Measurements from ENCODE around the gene SPDYE4. TPM values are rescaled to one million over a fixed set of nuclear protein-coding genes. Genes with fewer than 3 reads are reported as not detected.
"Not testable (repeated sequence)": the region's sequence is repeated elsewhere in the genome, so short reads cannot be mapped to it uniquely, and the experiment has no call there.

Gene SPDYE4, protein sequence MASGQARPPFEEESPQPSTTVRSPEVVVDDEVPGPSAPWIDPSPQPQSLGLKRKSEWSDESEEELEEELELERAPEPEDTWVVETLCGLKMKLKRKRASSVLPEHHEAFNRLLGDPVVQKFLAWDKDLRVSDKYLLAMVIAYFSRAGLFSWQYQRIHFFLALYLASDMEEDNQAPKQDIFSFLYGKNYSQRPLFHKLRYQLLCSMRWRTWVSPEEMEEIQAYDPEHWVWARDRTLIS
- total RNA-seq (not detected), polyA plus RNA-seq (ENCODE audit: insufficient read length in 6 of 6) (under 1 TPM in 3 of 6 donors, not detected in 3; 0.47 to 0.67 (median 0.56) TPM)
- long read RNA-seq, donor 1, result 0 reads
- long read RNA-seq, donor 2, result 0 reads
- long read RNA-seq, donor 3, result 0 reads
- long read RNA-seq, donor 4, result 0 reads
- long read RNA-seq, donor 5, result 0 reads
- long read RNA-seq, donor 6, result 0 reads
- long read RNA-seq, donor 7, result 0 reads
- long read RNA-seq, donor 8, result 0 reads
- long read RNA-seq, donor 9, result 0 reads
- long read RNA-seq, donor 10, result 0 reads
- long read RNA-seq, donor 11, result 0 reads
- long read RNA-seq, donor 12, result 0 reads

DNA sequence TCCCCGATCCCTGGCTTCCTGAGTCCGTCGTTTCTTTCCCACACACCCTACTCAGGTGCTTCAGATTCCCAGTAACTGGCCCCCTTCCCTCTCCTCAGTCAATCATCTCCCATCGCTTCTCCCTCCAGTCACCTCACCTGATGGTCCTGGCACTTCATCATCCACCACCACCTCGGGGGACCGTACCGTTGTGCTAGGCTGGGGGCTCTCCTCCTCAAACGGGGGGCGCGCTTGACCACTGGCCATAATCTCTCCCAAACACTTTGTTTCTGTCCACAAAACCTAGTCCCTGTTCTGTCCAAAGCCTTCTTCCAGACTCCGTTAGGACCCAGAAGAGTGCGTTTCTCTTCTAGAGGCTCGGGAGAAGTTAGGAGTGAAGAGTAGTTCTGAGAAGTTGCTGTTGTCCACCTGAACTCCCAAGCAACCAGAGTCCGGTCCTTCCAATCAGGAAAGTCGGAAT lies at the start of gene SPDYE4:
TSS of gene SPDYE4 (minus strand) at position 410 of the 460 bp plus-strand sequence. CDS start at position 246, 164 bp downstream.
- peaks cover 0 to 35% of the 10 kb centered on the region in 2 donors for H3K27me3 ChIP-seq
- H3K4me1 ChIP-seq, result no peaks in the 10 kb centered on the region
- DNase-seq, result peak in 1 of 4 donors; percentile 58
- ATAC-seq, result no peak
- H3K9me3 ChIP-seq, result no peaks in the 10 kb centered on the region
- H3K27ac ChIP-seq, result no peak within 1 kb of the TSS
- H3K36me3 ChIP-seq, result no peaks in the 10 kb centered on the region
- intact Hi-C loops (cut with DNase I), result no loop called here
- H3K4me3 ChIP-seq, result no peak within 1 kb of the TSS
- TF ChIP-seq, protein P1, sequence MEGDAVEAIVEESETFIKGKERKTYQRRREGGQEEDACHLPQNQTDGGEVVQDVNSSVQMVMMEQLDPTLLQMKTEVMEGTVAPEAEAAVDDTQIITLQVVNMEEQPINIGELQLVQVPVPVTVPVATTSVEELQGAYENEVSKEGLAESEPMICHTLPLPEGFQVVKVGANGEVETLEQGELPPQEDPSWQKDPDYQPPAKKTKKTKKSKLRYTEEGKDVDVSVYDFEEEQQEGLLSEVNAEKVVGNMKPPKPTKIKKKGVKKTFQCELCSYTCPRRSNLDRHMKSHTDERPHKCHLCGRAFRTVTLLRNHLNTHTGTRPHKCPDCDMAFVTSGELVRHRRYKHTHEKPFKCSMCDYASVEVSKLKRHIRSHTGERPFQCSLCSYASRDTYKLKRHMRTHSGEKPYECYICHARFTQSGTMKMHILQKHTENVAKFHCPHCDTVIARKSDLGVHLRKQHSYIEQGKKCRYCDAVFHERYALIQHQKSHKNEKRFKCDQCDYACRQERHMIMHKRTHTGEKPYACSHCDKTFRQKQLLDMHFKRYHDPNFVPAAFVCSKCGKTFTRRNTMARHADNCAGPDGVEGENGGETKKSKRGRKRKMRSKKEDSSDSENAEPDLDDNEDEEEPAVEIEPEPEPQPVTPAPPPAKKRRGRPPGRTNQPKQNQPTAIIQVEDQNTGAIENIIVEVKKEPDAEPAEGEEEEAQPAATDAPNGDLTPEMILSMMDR (IDR thresholded peaks at IDR 0.05), result no peak

DNA sequence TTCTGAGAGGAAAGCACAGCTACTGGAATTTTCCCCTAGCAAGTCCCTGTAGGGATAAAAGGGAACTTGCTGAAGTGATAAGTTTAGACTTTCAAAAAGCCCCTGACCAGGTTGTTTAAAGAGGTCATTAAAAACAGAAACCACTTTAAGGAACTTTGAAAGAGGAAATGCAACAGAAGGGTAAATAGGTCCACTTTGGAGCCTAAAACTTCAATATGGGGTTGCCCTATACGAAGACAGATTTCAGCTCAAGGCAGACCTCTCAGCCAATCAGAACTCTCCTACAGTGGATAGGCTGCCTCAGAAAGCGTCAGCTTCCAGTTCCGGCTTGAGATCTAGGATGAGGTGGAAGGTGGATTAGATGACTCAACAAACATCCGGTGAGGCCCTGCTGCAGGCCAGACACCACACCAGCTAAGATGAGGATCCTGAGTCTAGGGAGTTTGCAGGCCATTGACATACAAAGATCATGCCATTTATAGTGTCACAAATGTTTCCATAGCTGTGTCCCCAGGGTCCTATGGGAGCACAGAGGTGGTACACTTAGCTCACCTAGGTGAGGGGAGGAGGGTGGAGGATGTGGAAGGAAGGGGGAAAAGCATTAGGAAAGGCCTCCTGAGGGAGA lies 48.7 kb upstream of the SPDYE4 start:
- peaks cover 0 to 22% of the 10 kb centered on the region in 2 donors for H3K9me3 ChIP-seq
- H3K4me1 ChIP-seq, result peaks cover 0 to 14% of the 10 kb centered on the region in 2 donors
- DNase-seq (no peak), ATAC-seq (peak; percentile 47)
- H3K4me3 ChIP-seq, result no peak overlapping the region
- intact Hi-C loops (cut with DNase I), result no loop called here
- peaks cover 0 to 10% of the 10 kb centered on the region in 2 donors for H3K36me3 ChIP-seq
- TF ChIP-seq, protein P1 (IDR thresholded peaks at IDR 0.05), result no peak
- peaks cover 0 to 41% of the 10 kb centered on the region in 2 donors for H3K27me3 ChIP-seq
- H3K27ac ChIP-seq, result peak overlapping the region in 1 of 2 donors; percentile 76

DNA sequence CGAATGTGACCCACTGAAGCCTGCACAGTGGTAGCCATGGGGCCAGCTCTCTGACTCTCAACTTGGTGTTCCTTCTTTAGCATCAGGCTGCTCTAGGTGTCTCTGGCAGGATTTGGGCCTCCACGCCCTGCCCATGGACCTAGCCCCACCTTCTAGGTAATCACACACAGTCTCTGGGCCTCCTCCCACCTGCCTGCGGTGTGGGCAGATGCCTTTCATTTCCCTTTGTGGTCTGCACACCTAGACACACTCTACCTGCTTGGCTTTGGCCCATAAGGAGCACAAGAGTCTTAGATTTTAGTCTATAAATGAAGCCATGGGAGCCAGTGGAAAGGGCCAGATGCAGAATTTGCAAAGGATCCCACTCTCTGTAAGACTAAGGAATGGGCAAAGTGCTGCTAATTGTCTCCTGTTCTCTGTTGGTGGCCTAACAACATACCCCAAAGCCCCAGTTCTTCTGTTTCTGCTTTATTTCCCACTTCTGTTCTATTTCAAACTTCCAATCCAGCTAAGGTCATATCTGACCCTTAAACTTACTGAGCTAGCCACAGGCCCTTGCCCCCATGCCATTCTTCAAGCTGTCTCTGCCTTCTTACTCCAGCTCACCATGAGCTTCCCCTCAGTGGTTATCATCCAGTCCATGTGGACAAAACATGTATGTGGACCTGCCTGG lies 48.0 kb upstream of the SPDYE4 start:
- Histone ChIP-seq H3K27ac (peak overlapping the region in 1 of 2 donors; percentile 76), H3K27me3 (peaks cover 0 to 41% of the 10 kb centered on the region in 2 donors), H3K4me1 (peaks cover 0 to 14% of the 10 kb centered on the region in 2 donors), H3K36me3 (peaks cover 0 to 10% of the 10 kb centered on the region in 2 donors), H3K4me3 (no peak overlapping the region), H3K9me3 (peaks cover 0 to 18% of the 10 kb centered on the region in 2 donors)
- DNase-seq (no peak), ATAC-seq (no peak)
- intact Hi-C loops (cut with DNase I), result no loop called here
- TF ChIP-seq, protein P1 (IDR thresholded peaks at IDR 0.05), result no peak

DNA sequence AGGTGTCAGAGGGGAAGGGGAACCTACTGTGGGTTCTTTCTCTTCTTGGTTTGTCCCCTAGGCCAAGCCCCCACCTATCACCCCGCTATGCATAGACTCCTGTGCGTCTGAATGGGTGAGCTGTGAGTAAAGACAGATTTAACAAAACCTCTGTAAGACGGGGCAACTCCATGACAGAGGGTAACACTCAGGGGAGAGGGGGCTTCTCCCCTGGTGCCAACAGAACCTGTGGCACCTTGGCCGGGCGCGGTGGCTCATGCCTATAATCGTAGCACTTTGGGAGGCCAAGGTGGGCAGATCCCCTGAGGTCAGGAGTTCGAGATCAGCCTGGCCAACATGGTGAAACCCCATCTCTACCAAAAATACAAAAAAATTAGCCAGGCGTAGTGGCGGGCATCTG lies 47.0 kb upstream of the SPDYE4 start:
- peaks cover 0 to 14% of the 10 kb centered on the region in 2 donors for H3K4me1 ChIP-seq
- H3K27ac ChIP-seq; intact Hi-C loops (cut with DNase I); H3K36me3 ChIP-seq; H3K4me3 ChIP-seq; H3K9me3 ChIP-seq; ATAC-seq; DNase-seq: not testable (repeated sequence)
- peaks cover 0 to 40% of the 10 kb centered on the region in 2 donors for H3K27me3 ChIP-seq

DNA sequence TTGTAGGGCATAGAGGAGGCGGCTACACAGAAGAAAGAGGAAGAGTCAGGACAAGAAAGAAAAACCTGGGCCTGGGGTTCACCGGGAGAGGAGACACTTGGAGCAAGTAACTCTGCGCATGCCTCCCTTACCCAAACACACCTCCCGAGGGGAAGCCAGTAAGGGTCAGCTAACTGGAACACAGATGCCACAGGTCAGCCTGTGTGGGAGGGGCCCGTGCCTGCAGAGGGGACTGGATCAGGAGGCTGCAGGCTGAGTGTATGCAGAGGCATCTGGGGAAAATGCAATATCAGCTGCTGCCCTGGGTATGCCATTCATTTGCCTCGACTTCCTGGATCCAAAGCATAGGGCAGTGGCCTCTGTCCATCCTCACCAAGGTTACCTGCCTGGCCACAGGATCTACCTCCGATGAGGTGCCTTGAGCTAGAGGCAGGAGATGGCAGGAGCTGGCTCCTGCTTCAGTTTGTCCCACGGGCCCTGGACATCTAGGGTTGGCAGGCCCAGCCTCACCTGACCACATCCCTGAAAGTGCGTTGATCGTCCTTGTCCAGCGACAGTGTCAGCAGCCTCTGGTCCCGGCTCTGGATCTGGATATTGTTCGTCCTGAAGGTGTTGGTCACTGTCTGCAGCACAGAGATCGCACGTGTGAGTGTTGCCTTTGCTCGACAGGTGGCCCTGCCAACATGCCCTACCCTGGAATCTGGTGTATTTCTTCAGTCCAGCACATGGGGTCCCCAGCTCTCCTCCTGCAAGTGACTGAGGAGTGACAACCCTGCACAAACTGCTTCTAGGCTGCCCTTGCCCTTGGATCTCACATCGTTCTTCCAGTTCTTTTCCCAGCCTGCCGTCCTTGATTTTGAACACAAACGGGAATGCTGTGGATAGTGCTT lies 45.4 kb upstream of the SPDYE4 start:
- H3K36me3 ChIP-seq, result peaks cover 0 to 5% of the 10 kb centered on the region in 2 donors
- intact Hi-C loops (cut with DNase I), result no loop called here
- peaks cover 0 to 14% of the 10 kb centered on the region in 2 donors for H3K4me1 ChIP-seq
- no peak for DNase-seq
- TF ChIP-seq, protein P1 (IDR thresholded peaks at IDR 0.05), result no peak
- no peak overlapping the region for H3K4me3 ChIP-seq
- H3K9me3 ChIP-seq, result no peaks in the 10 kb centered on the region
- ATAC-seq, result no peak
- H3K27me3 ChIP-seq, result peaks cover 4 to 46% of the 10 kb centered on the region in 2 donors
- no peak overlapping the region for H3K27ac ChIP-seq
